ENCODE results near the gene DPAGT1. TPM values are rescaled to one million over a fixed set of nuclear protein-coding genes. Genes with fewer than 3 reads are reported as not detected.

Gene DPAGT1
- total and polyA plus RNA-seq, 2 donors (not counting 3 experiments of a cell fraction or from before 2014, with no cell fraction given) = 62.0 to 203 TPM

DNA sequence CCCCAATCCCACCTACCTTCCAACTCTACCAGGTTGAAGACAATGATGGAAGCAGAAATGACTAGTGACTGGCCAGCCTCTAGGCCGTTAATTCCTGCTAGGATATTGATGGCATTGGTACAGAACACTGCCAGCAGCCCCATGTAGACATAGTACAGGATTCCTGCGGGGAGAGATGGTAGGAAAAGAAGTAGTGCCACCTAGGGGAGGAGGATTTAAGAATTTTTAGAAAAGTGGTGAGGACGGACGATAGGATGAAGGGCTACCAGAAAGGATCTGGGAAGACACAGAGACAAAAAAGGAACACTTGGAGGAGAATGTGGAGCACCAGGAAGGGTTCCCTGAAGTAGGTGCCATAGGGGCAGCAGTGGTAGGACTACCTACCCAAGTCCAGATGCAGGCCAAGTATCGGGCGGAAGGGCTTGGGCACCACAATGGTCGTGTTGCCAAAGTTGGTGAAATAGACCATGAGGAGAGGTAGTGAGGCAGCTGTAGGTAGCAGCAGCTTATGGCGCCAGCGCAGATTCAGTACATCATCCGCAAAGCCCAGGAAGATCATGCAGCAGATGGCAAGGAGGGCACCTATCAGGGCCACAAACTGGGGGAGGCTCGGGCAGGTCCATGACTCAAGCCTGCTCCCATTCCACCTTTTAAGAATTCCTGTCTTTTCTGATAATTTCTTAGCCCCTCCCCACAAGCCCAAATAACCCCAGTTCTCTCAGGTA lies 1.2 kb downstream of the DPAGT1 start:
- no peaks in the 10 kb centered on the region for H3K9me1 ChIP-seq (replicated peaks; ENCODE audit: control insufficient read depth, extremely low read depth, insufficient read depth, low read length)
- H3K4me2 ChIP-seq (ENCODE audit: insufficient read depth, low read length) = peak overlapping the region; percentile 91
- CTCF ChIA-PET = no interaction called here
- H3K4me1 ChIP-seq (ENCODE audit: control insufficient read depth, extremely low read depth, insufficient read depth, low read length) = peaks cover 23% of the 10 kb centered on the region
- TF ChIP-seq, protein P1, sequence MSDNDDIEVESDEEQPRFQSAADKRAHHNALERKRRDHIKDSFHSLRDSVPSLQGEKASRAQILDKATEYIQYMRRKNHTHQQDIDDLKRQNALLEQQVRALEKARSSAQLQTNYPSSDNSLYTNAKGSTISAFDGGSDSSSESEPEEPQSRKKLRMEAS (IDR thresholded peaks at IDR 0.05; ENCODE audit: insufficient read depth, insufficient read length) = no peak
- peak in 1 of 2 donors; percentile 48 for TF ChIP-seq CTCF (IDR thresholded peaks at IDR 0.05; ENCODE audit: extremely low read depth in 1 of 2, insufficient read depth in 1 of 2, low read depth in 1 of 2, low read length in 2 of 2)
- TF ChIP-seq EZH2 (IDR thresholded peaks at IDR 0.05; ENCODE audit: borderline replicate concordance, low read depth, low read length, severe bottlenecking) = no peak
- TF ChIP-seq MYC (IDR thresholded peaks at IDR 0.05; ENCODE audit: low read depth, low read length) = no peak
- no peak for TF ChIP-seq GATA2 (IDR thresholded peaks at IDR 0.05; ENCODE audit: insufficient read depth, insufficient read length, low read depth, low read length)
- TF ChIP-seq FOS (IDR thresholded peaks at IDR 0.05; ENCODE audit: borderline replicate concordance, insufficient read depth, low read length) = no peak
- TF ChIP-seq JUN (IDR thresholded peaks at IDR 0.05; ENCODE audit: borderline replicate concordance, insufficient read depth, insufficient read length, low read depth) = no peak
- no peak for TF ChIP-seq POLR2AphosphoS5 (IDR thresholded peaks at IDR 0.05; ENCODE audit: insufficient read depth, low read depth, low read length)
- peaks cover 7 to 19% of the 10 kb centered on the region in 2 experiments for H3K36me3 ChIP-seq (ENCODE audit: control insufficient read depth in 2 of 2, extremely low read depth in 1 of 2, insufficient read depth in 2 of 2, low read length in 2 of 2)
- no peaks in the 10 kb centered on the region for H3K9me3 ChIP-seq (replicated peaks; ENCODE audit: control insufficient read depth, insufficient read depth, low read length)
- peak overlapping the region; percentile 89 for H3K9ac ChIP-seq (replicated peaks; ENCODE audit: extremely low read depth, insufficient read depth, low read length)
- DNase-seq (ENCODE audit: low read depth, low spot score) = peak; percentile 50
- intact Hi-C loops (cut with micrococcal nuclease) (loop anchor here (2.0 kb wide), 1 partner anchor 44 kb away; no protein-coding TSS in a partner anchor), dilution Hi-C loops (cut with MboI; ENCODE audit: extremely low pct_ligation_motif_present, low sequenced_read_pairs) (no loop called here)
- BruUV-seq (replicated peaks) = no TSS peak
- H3K27me3 ChIP-seq (ENCODE audit: control insufficient read depth in 2 of 2, insufficient read depth in 2 of 2, low read length in 2 of 2) = no peaks in the 10 kb centered on the region
- H3K79me2 ChIP-seq (ENCODE audit: control insufficient read depth, insufficient read depth, low read length) = peaks cover 15% of the 10 kb centered on the region
- POLR2A ChIA-PET = no interaction called here
- FAIRE-seq = peak; percentile 64
- peak overlapping the region; percentile 81 to 97 (median 86) for H3K4me3 ChIP-seq (replicated peaks in 1 of 3; ENCODE audit: insufficient read depth in 1 of 3, low read depth in 1 of 3, low read length in 3 of 3)
- no peak overlapping the region for H2AFZ ChIP-seq (ENCODE audit: low read depth, low read length)
- no peaks in the 10 kb centered on the region for H4K20me1 ChIP-seq (replicated peaks; ENCODE audit: control insufficient read depth, extremely low read depth, insufficient read depth, low read length)
- H3K27ac ChIP-seq (ENCODE audit: insufficient read depth, low read depth, low read length) = no peak overlapping the region
